Measurements from ENCODE around the gene PRKG1.

The PRKG1 gene

DNA sequence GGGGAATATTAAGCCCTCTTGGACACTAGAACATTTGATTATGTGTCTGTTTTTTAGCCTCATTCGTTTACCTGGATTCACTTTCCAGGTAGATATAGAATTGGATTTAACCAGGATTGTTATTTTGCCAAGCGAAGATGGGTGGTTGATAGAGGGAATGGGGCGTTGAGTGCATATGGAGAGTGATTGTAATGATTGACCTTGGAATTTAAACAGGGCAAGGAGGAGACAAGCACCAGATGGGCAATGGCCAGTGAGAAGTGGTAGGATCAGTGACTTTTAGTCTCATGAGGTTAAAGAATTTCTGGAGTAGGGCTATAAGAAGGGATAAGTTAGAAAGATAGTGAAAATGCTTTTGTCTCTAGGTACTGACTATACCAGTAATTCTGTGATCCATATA is 836.3 kb downstream of the PRKG1 start:
- DNase-seq: no peak
- Histone ChIP-seq H3K9ac (ENCODE audit: low read depth, low read length) (no peak overlapping the region), H3K4me2 (ENCODE audit: insufficient read depth, low read length) (no peak overlapping the region), H2AFZ (ENCODE audit: low read depth, low read length) (no peak overlapping the region), H3K27ac (ENCODE audit: low read length) (no peak overlapping the region), H3K4me1 (ENCODE audit: insufficient read depth, low read length) (no peaks in the 10 kb centered on the region), H3K36me3 (ENCODE audit: insufficient read depth, low read length) (no peaks in the 10 kb centered on the region), H3K4me3 (ENCODE audit: low read depth in 1 of 2, low read length in 2 of 2) (no peak overlapping the region), H3K9me3 (ENCODE audit: insufficient read depth, low read length, severe bottlenecking) (no peaks in the 10 kb centered on the region), H3K79me2 (ENCODE audit: insufficient read depth, low read length) (no peaks in the 10 kb centered on the region), H4K20me1 (ENCODE audit: insufficient read depth, low read length) (no peaks in the 10 kb centered on the region), H3K27me3 (ENCODE audit: insufficient read depth, low read length, poor library complexity) (no peaks in the 10 kb centered on the region)
- TF ChIP-seq EZH2 (IDR thresholded peaks at IDR 0.05; ENCODE audit: borderline replicate concordance, low read depth, low read length, severe bottlenecking): no peak
- TF ChIP-seq, protein P1, sequence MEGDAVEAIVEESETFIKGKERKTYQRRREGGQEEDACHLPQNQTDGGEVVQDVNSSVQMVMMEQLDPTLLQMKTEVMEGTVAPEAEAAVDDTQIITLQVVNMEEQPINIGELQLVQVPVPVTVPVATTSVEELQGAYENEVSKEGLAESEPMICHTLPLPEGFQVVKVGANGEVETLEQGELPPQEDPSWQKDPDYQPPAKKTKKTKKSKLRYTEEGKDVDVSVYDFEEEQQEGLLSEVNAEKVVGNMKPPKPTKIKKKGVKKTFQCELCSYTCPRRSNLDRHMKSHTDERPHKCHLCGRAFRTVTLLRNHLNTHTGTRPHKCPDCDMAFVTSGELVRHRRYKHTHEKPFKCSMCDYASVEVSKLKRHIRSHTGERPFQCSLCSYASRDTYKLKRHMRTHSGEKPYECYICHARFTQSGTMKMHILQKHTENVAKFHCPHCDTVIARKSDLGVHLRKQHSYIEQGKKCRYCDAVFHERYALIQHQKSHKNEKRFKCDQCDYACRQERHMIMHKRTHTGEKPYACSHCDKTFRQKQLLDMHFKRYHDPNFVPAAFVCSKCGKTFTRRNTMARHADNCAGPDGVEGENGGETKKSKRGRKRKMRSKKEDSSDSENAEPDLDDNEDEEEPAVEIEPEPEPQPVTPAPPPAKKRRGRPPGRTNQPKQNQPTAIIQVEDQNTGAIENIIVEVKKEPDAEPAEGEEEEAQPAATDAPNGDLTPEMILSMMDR (IDR thresholded peaks at IDR 0.05; ENCODE audit: borderline replicate concordance, extremely low read depth, low read length, poor library complexity, severe bottlenecking): no peak
- no peak for ATAC-seq (ENCODE audit: insufficient read depth, low read depth)

DNA sequence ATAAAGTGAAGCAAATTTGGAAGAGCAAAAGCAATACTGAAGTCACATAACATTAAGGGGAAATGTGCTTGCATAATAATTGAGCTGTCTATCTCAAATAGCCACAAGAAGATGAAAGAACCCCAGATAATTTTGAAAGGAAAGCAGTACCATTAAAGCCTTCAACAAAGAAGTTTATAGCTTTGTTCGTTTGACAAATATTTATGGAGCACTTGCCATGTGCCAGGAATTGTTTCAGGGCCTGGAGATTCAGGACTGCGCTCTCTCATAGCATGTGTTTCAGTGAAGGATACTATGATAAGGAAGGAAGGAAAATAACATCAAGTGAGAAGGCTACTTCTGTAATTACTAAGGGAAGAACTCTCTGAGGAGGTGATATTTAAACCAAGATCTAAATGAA is 837.4 kb downstream of the PRKG1 start:
- no peak for TF ChIP-seq EZH2 (IDR thresholded peaks at IDR 0.05; ENCODE audit: borderline replicate concordance, low read depth, low read length, severe bottlenecking)
- TF ChIP-seq, protein P1 (IDR thresholded peaks at IDR 0.05; ENCODE audit: borderline replicate concordance, extremely low read depth, low read length, poor library complexity, severe bottlenecking): no peak
- Histone ChIP-seq H3K4me2 (ENCODE audit: insufficient read depth, low read length) (no peak overlapping the region), H3K9ac (ENCODE audit: low read depth, low read length) (no peak overlapping the region), H2AFZ (ENCODE audit: low read depth, low read length) (no peak overlapping the region), H3K9me3 (ENCODE audit: insufficient read depth, low read length, severe bottlenecking) (no peaks in the 10 kb centered on the region), H3K4me3 (ENCODE audit: low read depth in 1 of 2, low read length in 2 of 2) (no peak overlapping the region), H4K20me1 (ENCODE audit: insufficient read depth, low read length) (no peaks in the 10 kb centered on the region), H3K4me1 (ENCODE audit: insufficient read depth, low read length) (no peaks in the 10 kb centered on the region), H3K27me3 (ENCODE audit: insufficient read depth, low read length, poor library complexity) (no peaks in the 10 kb centered on the region), H3K36me3 (ENCODE audit: insufficient read depth, low read length) (no peaks in the 10 kb centered on the region), H3K79me2 (ENCODE audit: insufficient read depth, low read length) (no peaks in the 10 kb centered on the region), H3K27ac (ENCODE audit: low read length) (no peak overlapping the region)
- DNase-seq (no peak), ATAC-seq (ENCODE audit: insufficient read depth, low read depth) (no peak)

DNA sequence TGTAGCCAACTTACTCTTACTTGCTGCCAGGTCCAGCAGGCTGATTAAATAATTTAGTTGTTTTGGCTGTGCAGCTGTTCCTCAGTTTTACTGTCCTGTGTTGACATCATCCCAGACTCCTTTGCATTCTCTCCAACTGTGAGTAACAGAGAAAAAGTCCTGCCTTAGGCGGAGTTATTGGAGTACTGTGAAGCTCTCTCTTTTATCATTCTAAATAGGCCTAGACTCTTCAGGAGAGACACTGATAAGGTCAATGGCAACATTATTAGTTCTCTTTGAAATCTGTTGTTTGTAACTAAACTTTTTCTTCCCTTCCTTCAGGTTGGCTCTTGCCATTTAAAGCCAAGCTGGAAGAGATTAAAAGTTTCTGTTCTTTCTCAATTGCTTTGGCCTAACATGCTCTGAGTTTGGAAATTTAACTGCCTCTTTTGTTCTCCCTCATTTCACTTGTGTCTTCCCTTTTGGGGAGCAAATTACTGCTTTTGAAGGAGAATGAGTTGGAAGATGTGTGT is 840.8 kb downstream of the PRKG1 start:
- Histone ChIP-seq H3K9me3 (ENCODE audit: insufficient read depth, low read length, severe bottlenecking) (no peaks in the 10 kb centered on the region), H3K79me2 (ENCODE audit: insufficient read depth, low read length) (no peaks in the 10 kb centered on the region), H3K4me1 (ENCODE audit: insufficient read depth, low read length) (no peaks in the 10 kb centered on the region), H4K20me1 (ENCODE audit: insufficient read depth, low read length) (no peaks in the 10 kb centered on the region), H3K9ac (ENCODE audit: low read depth, low read length) (no peak overlapping the region), H3K27ac (ENCODE audit: low read length) (no peak overlapping the region), H3K27me3 (ENCODE audit: insufficient read depth, low read length, poor library complexity) (no peaks in the 10 kb centered on the region), H2AFZ (ENCODE audit: low read depth, low read length) (no peak overlapping the region), H3K36me3 (ENCODE audit: insufficient read depth, low read length) (no peaks in the 10 kb centered on the region), H3K4me2 (ENCODE audit: insufficient read depth, low read length) (no peak overlapping the region), H3K4me3 (ENCODE audit: low read depth in 1 of 2, low read length in 2 of 2) (no peak overlapping the region)
- TF ChIP-seq EZH2 (IDR thresholded peaks at IDR 0.05; ENCODE audit: borderline replicate concordance, low read depth, low read length, severe bottlenecking): no peak
- TF ChIP-seq, protein P1 (IDR thresholded peaks at IDR 0.05; ENCODE audit: borderline replicate concordance, extremely low read depth, low read length, poor library complexity, severe bottlenecking): no peak
- DNase-seq: no peak
- no peak for ATAC-seq (ENCODE audit: insufficient read depth, low read depth)

DNA sequence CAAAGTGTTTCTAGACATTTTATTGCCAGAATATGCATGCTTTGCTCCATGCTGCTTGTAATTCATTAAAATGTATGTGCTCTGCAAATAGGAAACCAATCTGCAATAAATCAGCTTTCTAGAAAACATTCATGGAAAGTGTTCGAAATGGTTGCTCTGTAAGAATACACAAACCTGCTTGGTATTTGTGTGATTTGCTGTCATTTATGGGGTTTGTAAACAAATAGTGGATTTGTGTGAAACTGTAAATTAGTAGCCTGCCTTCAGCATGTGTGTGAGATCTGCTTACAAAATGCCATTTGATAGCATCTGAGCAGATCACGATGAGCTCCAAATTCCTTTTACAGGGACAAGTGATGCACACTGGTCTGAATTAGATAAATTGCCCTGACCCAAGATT is 844.2 kb downstream of the PRKG1 start:
- Histone ChIP-seq H3K27ac (ENCODE audit: low read length) (no peak overlapping the region), H3K4me3 (ENCODE audit: low read depth in 1 of 2, low read length in 2 of 2) (no peak overlapping the region), H3K4me2 (ENCODE audit: insufficient read depth, low read length) (no peak overlapping the region), H3K79me2 (ENCODE audit: insufficient read depth, low read length) (no peaks in the 10 kb centered on the region), H3K36me3 (ENCODE audit: insufficient read depth, low read length) (no peaks in the 10 kb centered on the region), H2AFZ (ENCODE audit: low read depth, low read length) (no peak overlapping the region), H4K20me1 (ENCODE audit: insufficient read depth, low read length) (no peaks in the 10 kb centered on the region), H3K9ac (ENCODE audit: low read depth, low read length) (no peak overlapping the region), H3K4me1 (ENCODE audit: insufficient read depth, low read length) (no peaks in the 10 kb centered on the region), H3K27me3 (ENCODE audit: insufficient read depth, low read length, poor library complexity) (no peaks in the 10 kb centered on the region), H3K9me3 (ENCODE audit: insufficient read depth, low read length, severe bottlenecking) (no peaks in the 10 kb centered on the region)
- DNase-seq: no peak
- ATAC-seq (ENCODE audit: insufficient read depth, low read depth): no peak
- no peak for TF ChIP-seq EZH2 (IDR thresholded peaks at IDR 0.05; ENCODE audit: borderline replicate concordance, low read depth, low read length, severe bottlenecking)
- TF ChIP-seq, protein P1 (IDR thresholded peaks at IDR 0.05; ENCODE audit: borderline replicate concordance, extremely low read depth, low read length, poor library complexity, severe bottlenecking): no peak
